ENCODE results near the gene OPN1LW. TPM values are rescaled to one million over a fixed set of nuclear protein-coding genes. Genes with fewer than 3 reads are reported as not detected.

Gene OPN1LW
- total RNA-seq, 3 donors from 2014 or later = not detected

- H3K9me3 ChIP-seq = no peaks in the 10 kb centered on the region
- no peaks in the 10 kb centered on the region for H3K36me3 ChIP-seq (ENCODE audit: low read depth)
- ATAC-seq = peak; percentile 95
- no peak for TF ChIP-seq CTCF (IDR thresholded peaks at IDR 0.05)
- peak; percentile 59 to 73 (median 62) for DNase-seq
- H3K4me3 ChIP-seq = no peak overlapping the region
- H3K4me1 ChIP-seq (ENCODE audit: low read depth) = no peaks in the 10 kb centered on the region
- intact Hi-C loops (cut with DNase I, micrococcal nuclease) = no loop called here
Observed at GRCh38 chrX:154123241-154124219, 20.5 kb upstream of the OPN1LW start.

- Histone ChIP-seq H3K36me3 (ENCODE audit: low read depth) (no peaks in the 10 kb centered on the region), H3K4me1 (ENCODE audit: low read depth) (no peaks in the 10 kb centered on the region), H3K4me3 (no peak overlapping the region), H3K9me3 (no peaks in the 10 kb centered on the region)
- intact Hi-C loops (cut with DNase I, micrococcal nuclease) = no loop called here
- DNase-seq = no peak
- ATAC-seq = no peak
- no peak for TF ChIP-seq CTCF (IDR thresholded peaks at IDR 0.05)
Observed at GRCh38 chrX:154125391-154126040, 18.5 kb upstream of the OPN1LW start.

- Histone ChIP-seq H3K4me1 (ENCODE audit: low read depth) (no peaks in the 10 kb centered on the region), H3K36me3 (ENCODE audit: low read depth) (no peaks in the 10 kb centered on the region), H3K9me3 (no peaks in the 10 kb centered on the region), H3K4me3 (no peak overlapping the region)
- intact Hi-C loops (cut with DNase I, micrococcal nuclease) = no loop called here
- TF ChIP-seq CTCF (IDR thresholded peaks at IDR 0.05) = no peak
- no peak for ATAC-seq
- no peak for DNase-seq
Observed at GRCh38 chrX:154126101-154126500, 17.9 kb upstream of the OPN1LW start.

GRCh38 chrX:154131955-154132354 is 12.1 kb upstream of the OPN1LW start:
- no peak for ATAC-seq
- TF ChIP-seq CTCF (IDR thresholded peaks at IDR 0.05) = no peak
- no peaks in the 10 kb centered on the region for H3K4me1 ChIP-seq (ENCODE audit: low read depth)
- no peaks in the 10 kb centered on the region for H3K9me3 ChIP-seq
- no peaks in the 10 kb centered on the region for H3K36me3 ChIP-seq (ENCODE audit: low read depth)
- DNase-seq = peak in 1 of 3 donors; percentile 6
- intact Hi-C loops (cut with DNase I, micrococcal nuclease) = no loop called here
- no peak overlapping the region for H3K4me3 ChIP-seq

- TF ChIP-seq CTCF (IDR thresholded peaks at IDR 0.05) = no peak
- Histone ChIP-seq H3K4me3 (no peak overlapping the region), H3K4me1 (ENCODE audit: low read depth) (no peaks in the 10 kb centered on the region), H3K36me3 (ENCODE audit: low read depth) (no peaks in the 10 kb centered on the region), H3K9me3 (no peaks in the 10 kb centered on the region)
- ATAC-seq = no peak
- peak in 1 of 3 donors; percentile 5 for DNase-seq
- intact Hi-C loops (cut with DNase I, micrococcal nuclease) = no loop called here
Observed at GRCh38 chrX:154132366-154132765, 11.7 kb upstream of the OPN1LW start.
